ENCODE data around the gene ANKLE1. TPM values are rescaled to one million over a fixed set of nuclear protein-coding genes. Genes with fewer than 3 reads are reported as not detected.

ANKLE1 gene
- polyA plus RNA-seq, 4 donors = 0.60 to 0.91 (median 0.83) TPM

Other genes with a start within 250 kb of the ANKLE1 start
- gene HAUS8, start 206.4 kb upstream of the ANKLE1 start, polyA plus RNA-seq (ENCODE audit: insufficient read length in 4 of 4) = 10 to 100 TPM; 11.9 to 14.1 (median 12.4) TPM
- 10 to 100 TPM; 40.6 to 51.6 (median 48.8) TPM for gene MYO9B, start 206.1 kb upstream of the ANKLE1 start, polyA plus RNA-seq (ENCODE audit: insufficient read length in 4 of 4)
- 10 to 100 TPM; 26.5 to 30.6 (median 29.7) TPM for gene USE1, start 66.5 kb upstream of the ANKLE1 start, polyA plus RNA-seq (ENCODE audit: insufficient read length in 4 of 4)
- 10 to 100 TPM; 19.5 to 27.8 (median 23.6) TPM for gene OCEL1, start 55.7 kb upstream of the ANKLE1 start, polyA plus RNA-seq (ENCODE audit: insufficient read length in 4 of 4)
- 10 to 100 TPM; 38.8 to 59.8 (median 40.6) TPM for gene NR2F6, start 36.0 kb upstream of the ANKLE1 start, polyA plus RNA-seq (ENCODE audit: insufficient read length in 4 of 4)
- gene USHBP1, start 17.2 kb upstream of the ANKLE1 start, polyA plus RNA-seq (ENCODE audit: insufficient read length in 4 of 4) = 1 to 10 TPM; 5.6 to 7.3 (median 6.3) TPM
- 100 to 1,000 TPM in 2 of 4 donors, 10 to 100 TPM in 2; 93.4 to 109 (median 99.6) TPM for gene BABAM1, start 14.5 kb upstream of the ANKLE1 start, polyA plus RNA-seq (ENCODE audit: insufficient read length in 4 of 4)
- gene ABHD8, start 21.5 kb downstream of the ANKLE1 start, polyA plus RNA-seq (ENCODE audit: insufficient read length in 4 of 4) = 10 to 100 TPM in 1 of 4 donors, 1 to 10 TPM in 3; 7.6 to 14.2 (median 8.3) TPM
- gene MRPL34, start 24.0 kb downstream of the ANKLE1 start, polyA plus RNA-seq (ENCODE audit: insufficient read length in 4 of 4) = 10 to 100 TPM; 47.7 to 63.3 (median 51.3) TPM
- gene DDA1, start 27.7 kb downstream of the ANKLE1 start, polyA plus RNA-seq (ENCODE audit: insufficient read length in 4 of 4) = 10 to 100 TPM; 35.1 to 43.4 (median 36.9) TPM
- gene ANO8, start 53.0 kb downstream of the ANKLE1 start, polyA plus RNA-seq (ENCODE audit: insufficient read length in 4 of 4) = 10 to 100 TPM in 3 of 4 donors, 1 to 10 TPM in 1; 9.2 to 14.1 (median 10.3) TPM
- 10 to 100 TPM; 15.3 to 20.8 (median 18.7) TPM for gene GTPBP3, start 55.7 kb downstream of the ANKLE1 start, polyA plus RNA-seq (ENCODE audit: insufficient read length in 4 of 4)
- gene PLVAP, start 95.4 kb downstream of the ANKLE1 start, polyA plus RNA-seq (ENCODE audit: insufficient read length in 4 of 4) = 100 to 1,000 TPM; 178 to 215 (median 198) TPM
- gene CCDC194, start 112.3 kb downstream of the ANKLE1 start, polyA plus RNA-seq (ENCODE audit: insufficient read length in 4 of 4) = 1 to 10 TPM in 3 of 4 donors, under 1 TPM in 1; 0.76 to 1.8 (median 1.5) TPM
- gene BST2, start 123.7 kb downstream of the ANKLE1 start, polyA plus RNA-seq (ENCODE audit: insufficient read length in 4 of 4) = 100 to 1,000 TPM in 3 of 4 donors, 10 to 100 TPM in 1; 81.8 to 143 (median 122) TPM
- gene MVB12A, start 138.1 kb downstream of the ANKLE1 start, polyA plus RNA-seq (ENCODE audit: insufficient read length in 4 of 4) = 10 to 100 TPM; 61.5 to 87.9 (median 62.8) TPM
- gene TMEM221, start 166.8 kb downstream of the ANKLE1 start, polyA plus RNA-seq (ENCODE audit: insufficient read length in 4 of 4) = 1 to 10 TPM; 2.2 to 3.5 (median 2.8) TPM
- gene NXNL1, start 179.0 kb downstream of the ANKLE1 start, polyA plus RNA-seq (ENCODE audit: insufficient read length in 4 of 4) = under 1 TPM in 2 of 4 donors, not detected in 2; 0.12 to 0.29 TPM
- gene SLC27A1, start 188.6 kb downstream of the ANKLE1 start, polyA plus RNA-seq (ENCODE audit: insufficient read length in 4 of 4) = 10 to 100 TPM; 12.0 to 17.0 (median 13.3) TPM
- gene PGLS, start 229.7 kb downstream of the ANKLE1 start, polyA plus RNA-seq (ENCODE audit: insufficient read length in 4 of 4) = 10 to 100 TPM; 56.4 to 92.0 (median 60.8) TPM